HL-60 (cell line): ENCODE results near the gene CAMTA1.
A peak's percentile ranks its signal among the peaks of the same experiment; 100 is the strongest.

ENCODE experiments used
- POLR2AphosphoS5 ChIP-seq: IDR thresholded peaks from 2 replicates; pipeline ENCODE4 v1.6.1; 2012; ENCODE audit warnings: low read depth
- SPI1 ChIP-seq: IDR thresholded peaks from 2 replicates; pipeline ENCODE4 v1.6.1; 2012; ENCODE audit warnings: low read depth, mild to moderate bottlenecking, borderline replicate concordance
- TF ChIP-seq, protein P1 (sequence below): IDR thresholded peaks from one replicate; pipeline ENCODE4 v1.5.1; 2011; ENCODE audit warnings: low read length, control low read depth, inconsistent platforms; ENCODE audit not compliant: insufficient read depth

- TF ChIP-seq, protein P1, sequence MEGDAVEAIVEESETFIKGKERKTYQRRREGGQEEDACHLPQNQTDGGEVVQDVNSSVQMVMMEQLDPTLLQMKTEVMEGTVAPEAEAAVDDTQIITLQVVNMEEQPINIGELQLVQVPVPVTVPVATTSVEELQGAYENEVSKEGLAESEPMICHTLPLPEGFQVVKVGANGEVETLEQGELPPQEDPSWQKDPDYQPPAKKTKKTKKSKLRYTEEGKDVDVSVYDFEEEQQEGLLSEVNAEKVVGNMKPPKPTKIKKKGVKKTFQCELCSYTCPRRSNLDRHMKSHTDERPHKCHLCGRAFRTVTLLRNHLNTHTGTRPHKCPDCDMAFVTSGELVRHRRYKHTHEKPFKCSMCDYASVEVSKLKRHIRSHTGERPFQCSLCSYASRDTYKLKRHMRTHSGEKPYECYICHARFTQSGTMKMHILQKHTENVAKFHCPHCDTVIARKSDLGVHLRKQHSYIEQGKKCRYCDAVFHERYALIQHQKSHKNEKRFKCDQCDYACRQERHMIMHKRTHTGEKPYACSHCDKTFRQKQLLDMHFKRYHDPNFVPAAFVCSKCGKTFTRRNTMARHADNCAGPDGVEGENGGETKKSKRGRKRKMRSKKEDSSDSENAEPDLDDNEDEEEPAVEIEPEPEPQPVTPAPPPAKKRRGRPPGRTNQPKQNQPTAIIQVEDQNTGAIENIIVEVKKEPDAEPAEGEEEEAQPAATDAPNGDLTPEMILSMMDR, result peak; percentile 76
- no peak for TF ChIP-seq POLR2AphosphoS5
- TF ChIP-seq SPI1, result no peak
Observed at GRCh38 chr1:7207875-7208646, 422.8 kb downstream of the CAMTA1 start.
